Vagina (tissue), 2 donors: ENCODE results near the gene HLA-G. TPM values are rescaled to one million over a fixed set of nuclear protein-coding genes. Genes with fewer than 3 reads are reported as not detected.

ENCODE experiments used
- DNase-seq, 2 donors: peaks; one replicate each; pipeline ENCODE4 v3.0.0-alpha.2; 2017; ENCODE audit errors: extremely low spot score in 2 of 2
- H3K27ac ChIP-seq: fragments of 200-600 bp; sonication (generic); one replicate; pipeline ENCODE4 v1.5.1; 2019
- H3K27me3 ChIP-seq: fragments of 200-600 bp; sonication (generic); one replicate; pipeline ENCODE4 v1.5.1; 2019
- H3K36me3 ChIP-seq, 2 donors: fragments of 200-600 bp; sonication (generic); one replicate each; pipeline ENCODE4 v1.5.1; 2017 to 2019
- H3K4me1 ChIP-seq: fragments of 200-600 bp; sonication (generic); one replicate; pipeline ENCODE4 v1.5.1; 2019
- H3K4me3 ChIP-seq, 2 donors: fragments of 200-600 bp; sonication (generic); 1 replicate in 1 of 2; 2 replicates in 1 of 2; pipeline ENCODE4 v1.5.1; 2016 to 2019
- H3K9me3 ChIP-seq: fragments of 200-600 bp; sonication (generic); one replicate; pipeline ENCODE4 v1.5.1; 2019
- CTCF ChIP-seq, 3 experiments: fragments of 450-650 bp in 2 of 3; fragments of 200-600 bp in 1 of 3; sonication (generic) in 1 of 3; IDR thresholded peaks; one replicate each; pipeline ENCODE4 v1.5.1; 2017 to 2019; ENCODE audit warnings: antibody characterized with exemption in 3 of 3, mild to moderate bottlenecking in 2 of 3, moderate library complexity in 2 of 3
- POLR2A ChIP-seq, 2 donors: fragments of 450-650 bp; IDR thresholded peaks; one replicate each; pipeline ENCODE4 v1.6.1; 2017; ENCODE audit warnings: antibody characterized with exemption in 2 of 2, mild to moderate bottlenecking in 2 of 2, moderate library complexity in 2 of 2
- POLR2AphosphoS5 ChIP-seq, 2 donors: sonication (generic); formaldehyde crosslinking; IDR thresholded peaks; one replicate each; pipeline ENCODE4 v1.9.0; 2017; ENCODE audit warnings: antibody characterized with exemption in 2 of 2, mild to moderate bottlenecking in 2 of 2, low read depth in 1 of 2; ENCODE audit not compliant: insufficient read depth in 1 of 2
- intact Hi-C: fragments of 100-400 bp; cut with DNase I; formaldehyde crosslinking; loops from one replicate; pipeline ENCODE4 v1.15.1; 2023
- total RNA-seq: library from RNA; depleted of rRNA; stranded (reverse); fragments of >200 nt; gene quantifications from one replicate; pipeline ENCODE4 v1.2.3, GENCODE V29; 2016

HLA-G gene
- total RNA-seq, 1 donor from 2014 or later, result not detected

- Histone ChIP-seq H3K9me3 (no peaks in the 10 kb centered on the region), H3K27ac (no peak overlapping the region), H3K27me3 (no peaks in the 10 kb centered on the region), H3K4me3 (no peak overlapping the region), H3K36me3 (no peaks in the 10 kb centered on the region), H3K4me1 (no peaks in the 10 kb centered on the region)
- intact Hi-C loops, result loop anchor here (10.0 kb wide), 1 partner anchor 130 kb away; no protein-coding TSS in a partner anchor
- DNase-seq, result peak in 1 of 2 donors; percentile 83
- TF ChIP-seq CTCF (IDR thresholded peaks at IDR 0.05) (peak in 2 of 3 experiments; percentile 57 to 67), POLR2A (IDR thresholded peaks at IDR 0.05) (no peak)
Measured at GRCh38 chr6:29834564-29835436, 7.2 kb downstream of the HLA-G start.

GRCh38 chr6:29839917-29840316 is 12.3 kb downstream of the HLA-G start:
- H3K27ac ChIP-seq, result no peak overlapping the region
- no peak overlapping the region for H3K4me3 ChIP-seq
- no peaks in the 10 kb centered on the region for H3K36me3 ChIP-seq
- TF ChIP-seq CTCF (IDR thresholded peaks at IDR 0.05) (no peak), POLR2AphosphoS5 (IDR thresholded peaks at IDR 0.05; ENCODE audit: insufficient read depth in 1 of 2, low read depth in 1 of 2) (no peak), POLR2A (IDR thresholded peaks at IDR 0.05) (no peak)
- no peaks in the 10 kb centered on the region for H3K27me3 ChIP-seq
- H3K9me3 ChIP-seq, result no peaks in the 10 kb centered on the region
- no peaks in the 10 kb centered on the region for H3K4me1 ChIP-seq
- intact Hi-C loops, result loop anchor here (10.0 kb wide), 1 partner anchor 135 kb away; no protein-coding TSS in a partner anchor
- no peak for DNase-seq

GRCh38 chr6:29841030-29841429 is 13.4 kb downstream of the HLA-G start:
- Histone ChIP-seq H3K27me3 (no peaks in the 10 kb centered on the region), H3K36me3 (no peaks in the 10 kb centered on the region), H3K27ac (no peak overlapping the region), H3K4me1 (no peaks in the 10 kb centered on the region), H3K9me3 (no peaks in the 10 kb centered on the region), H3K4me3 (no peak overlapping the region)
- no peak for DNase-seq
- TF ChIP-seq POLR2AphosphoS5 (IDR thresholded peaks at IDR 0.05; ENCODE audit: insufficient read depth in 1 of 2, low read depth in 1 of 2) (no peak), CTCF (IDR thresholded peaks at IDR 0.05) (no peak), POLR2A (IDR thresholded peaks at IDR 0.05) (no peak)
- intact Hi-C loops, result no loop called here

- intact Hi-C loops, result no loop called here
- Histone ChIP-seq H3K36me3 (no peaks in the 10 kb centered on the region), H3K27me3 (no peaks in the 10 kb centered on the region), H3K27ac (no peak overlapping the region), H3K4me1 (no peaks in the 10 kb centered on the region), H3K9me3 (no peaks in the 10 kb centered on the region), H3K4me3 (no peak overlapping the region)
- TF ChIP-seq CTCF (IDR thresholded peaks at IDR 0.05) (no peak), POLR2AphosphoS5 (IDR thresholded peaks at IDR 0.05; ENCODE audit: insufficient read depth in 1 of 2, low read depth in 1 of 2) (no peak), POLR2A (IDR thresholded peaks at IDR 0.05) (no peak)
- DNase-seq, result peak in 1 of 2 donors; percentile 87
Measured at GRCh38 chr6:29845405-29846006, 17.9 kb downstream of the HLA-G start.
